Gastrocnemius medialis (tissue), 4 donors: ENCODE data around the gene HIVEP2. TPM values are rescaled to one million over a fixed set of nuclear protein-coding genes. Genes with fewer than 3 reads are reported as not detected.

Experiments
- ATAC-seq, 2 donors: fragments of 150-250 bp; one replicate each; pipeline ENCODE4 v1.9.1; 2016
- DNase-seq, 2 donors: peaks; one replicate each; pipeline ENCODE4 v3.0.0-alpha.2; 2019
- H3K27ac ChIP-seq, 4 donors: fragments of 200-600 bp; sonication (generic); 1 replicate in 1 of 4; 2 replicates in 3 of 4; pipeline ENCODE4 v1.5.1; 2016 to 2018; ENCODE audit warnings: mild to moderate bottlenecking in 2 of 4, moderate library complexity in 1 of 4
- H3K27me3 ChIP-seq, 3 donors: fragments of 200-600 bp; sonication (generic) in 2 of 3; 1 replicate in 1 of 3; 2 replicates in 2 of 3; pipeline versions ENCODE4 v1.5.1 to v1.6.0; 2016 to 2019; ENCODE audit warnings: mild to moderate bottlenecking in 1 of 3, moderate library complexity in 1 of 3
- H3K36me3 ChIP-seq, 2 donors: fragments of 200-600 bp; sonication (generic) in 1 of 2; one replicate each; pipeline ENCODE4 v1.5.1; 2017 to 2018
- H3K4me1 ChIP-seq, 2 donors: fragments of 200-600 bp; sonication (generic) in 1 of 2; one replicate each; pipeline ENCODE4 v1.5.1; 2016 to 2017; ENCODE audit warnings: mild to moderate bottlenecking in 2 of 2
- H3K4me3 ChIP-seq, 4 donors: fragments of 200-600 bp; sonication (generic) in 3 of 4; 1 replicate in 1 of 4; 2 replicates in 3 of 4; pipeline ENCODE4 v1.5.1; 2016 to 2019; ENCODE audit warnings: mild to moderate bottlenecking in 2 of 4
- H3K9me3 ChIP-seq, 3 donors: fragments of 200-600 bp; sonication (generic) in 2 of 3; 1 replicate in 1 of 3; 2 replicates in 2 of 3; pipeline ENCODE4 v1.5.1; 2016 to 2019
- CTCF ChIP-seq, 5 experiments: fragments of 450-650 bp in 3 of 5; fragments of 200-600 bp in 2 of 5; sonication (generic) in 2 of 5; IDR thresholded peaks in 4 of 5; conservative IDR thresholded peaks in 1 of 5; 1 replicate in 4 of 5; 2 replicates in 1 of 5; pipeline ENCODE4 v1.5.1; 2016 to 2019; ENCODE audit warnings: antibody characterized with exemption in 5 of 5, mild to moderate bottlenecking in 3 of 5, moderate library complexity in 3 of 5
- POLR2A ChIP-seq, 2 donors: fragments of 450-650 bp; IDR thresholded peaks; one replicate each; pipeline ENCODE4 v1.6.1; 2017; ENCODE audit warnings: antibody characterized with exemption in 2 of 2, mild to moderate bottlenecking in 2 of 2, moderate library complexity in 2 of 2
- in situ Hi-C, 4 donors: fragments of 200-750 bp; cut with MboI; loops; one replicate each; pipeline versions ENCODE4 v1.15.0 to v1.8.0; 2017; ENCODE audit warnings: low sequenced_read_pairs in 4 of 4
- intact Hi-C: fragments of 100-400 bp; cut with DNase I; formaldehyde crosslinking; loops from one replicate; pipeline ENCODE4 v1.15.1; 2023; ENCODE audit warnings: low total_unique reads
- total RNA-seq, 4 donors: library from RNA; depleted of rRNA; stranded (reverse); fragments of >200 nt; gene quantifications; one replicate each; pipeline versions ENCODE4 v1.1.0 to v1.2.3, GENCODE V29; 2016

HIVEP2 gene
- total RNA-seq, 4 donors from 2014 or later = 15.9 to 29.4 (median 25.3) TPM

DNA sequence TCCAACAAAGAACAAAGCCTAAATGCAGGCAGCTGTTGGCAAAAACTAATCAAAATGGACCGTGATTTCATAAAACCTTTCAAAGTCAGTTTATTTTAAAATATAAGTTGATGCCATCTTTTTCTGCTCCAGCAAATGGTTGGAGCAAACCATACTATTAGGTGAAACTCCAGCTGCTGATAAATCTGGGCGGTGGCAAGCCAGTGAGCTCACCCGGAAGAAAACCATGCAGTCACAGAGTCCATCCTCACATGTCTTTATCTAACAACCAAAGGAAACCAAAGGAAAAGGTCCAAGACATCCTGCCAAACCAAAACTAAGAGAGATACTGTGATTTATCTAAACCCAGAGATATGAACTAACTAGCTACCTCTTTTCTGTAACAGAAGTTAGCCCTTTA, 72.6 kb downstream of the HIVEP2 start:
- H3K4me3 ChIP-seq = peak overlapping the region in 2 of 4 donors; percentile 2 to 20
- no peaks in the 10 kb centered on the region for H3K36me3 ChIP-seq
- TF ChIP-seq CTCF (IDR thresholded peaks at IDR 0.05 in 4 of 5, conservative IDR thresholded peaks at IDR 0.05 in 1 of 5) (no peak), POLR2A (IDR thresholded peaks at IDR 0.05) (no peak)
- peaks cover 62 to 94% of the 10 kb centered on the region in 2 donors for H3K4me1 ChIP-seq
- H3K9me3 ChIP-seq = no peaks in the 10 kb centered on the region
- peak in 1 of 2 donors; percentile 21 for ATAC-seq
- in situ Hi-C loops (no loop called here), intact Hi-C loops (no loop called here)
- peak overlapping the region; percentile 53 to 77 (median 72) for H3K27ac ChIP-seq
- H3K27me3 ChIP-seq = no peaks in the 10 kb centered on the region
- no peak for DNase-seq

GRCh38 chr6:142871910-142872331, 73.1 kb downstream of the HIVEP2 start:
- peaks cover 67 to 98% of the 10 kb centered on the region in 2 donors for H3K4me1 ChIP-seq
- peak; percentile 51 to 59 for DNase-seq
- H3K9me3 ChIP-seq = no peaks in the 10 kb centered on the region
- no peaks in the 10 kb centered on the region for H3K36me3 ChIP-seq
- peak overlapping the region; percentile 53 to 77 (median 72) for H3K27ac ChIP-seq
- H3K27me3 ChIP-seq = no peaks in the 10 kb centered on the region
- TF ChIP-seq POLR2A (IDR thresholded peaks at IDR 0.05) (no peak), CTCF (IDR thresholded peaks at IDR 0.05 in 4 of 5, conservative IDR thresholded peaks at IDR 0.05 in 1 of 5) (no peak)
- peak; percentile 86 to 91 for ATAC-seq
- intact Hi-C loops (no loop called here), in situ Hi-C loops (no loop called here)
- H3K4me3 ChIP-seq = peak overlapping the region in 2 of 4 donors; percentile 2 to 20

DNA sequence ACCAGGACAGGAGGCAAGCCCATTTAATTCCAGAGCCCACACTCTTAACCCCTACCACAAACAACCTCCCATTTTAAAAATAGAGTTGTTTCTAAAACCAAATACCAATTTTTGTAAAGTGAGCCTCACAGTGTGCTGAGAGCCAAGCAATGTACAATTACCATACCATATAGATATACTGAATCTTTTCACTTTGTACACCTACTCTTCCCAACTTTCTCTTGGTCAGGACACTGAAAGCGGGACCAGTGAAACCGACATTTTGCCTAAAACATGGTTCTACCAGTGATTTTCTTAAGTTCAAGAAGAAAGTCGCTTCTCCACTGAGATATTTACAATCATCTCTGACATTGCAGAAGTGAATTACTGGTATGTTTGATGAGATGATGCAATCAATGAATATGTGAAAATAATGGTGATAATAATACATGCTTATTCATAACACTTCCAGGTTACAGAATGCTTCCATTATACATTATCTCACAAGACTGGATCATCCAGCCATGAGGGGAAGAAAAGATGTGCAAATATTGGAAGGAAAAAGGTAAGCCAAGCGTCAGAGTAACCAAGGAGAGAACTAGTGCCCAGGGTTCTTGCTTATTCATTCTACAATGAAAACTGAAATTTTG, 74.1 kb downstream of the HIVEP2 start:
- H3K4me3 ChIP-seq = no peak overlapping the region
- in situ Hi-C loops = no loop called here
- no peak for TF ChIP-seq POLR2A (IDR thresholded peaks at IDR 0.05)
- TF ChIP-seq CTCF (IDR thresholded peaks at IDR 0.05 in 4 of 5, conservative IDR thresholded peaks at IDR 0.05 in 1 of 5) = no peak
- peak overlapping the region; percentile 53 to 77 (median 72) for H3K27ac ChIP-seq
- DNase-seq = no peak
- no peaks in the 10 kb centered on the region for H3K9me3 ChIP-seq
- peaks cover 73 to 96% of the 10 kb centered on the region in 2 donors for H3K4me1 ChIP-seq
- H3K36me3 ChIP-seq = no peaks in the 10 kb centered on the region
- ATAC-seq = no peak
- intact Hi-C loops = no loop called here
- H3K27me3 ChIP-seq = no peaks in the 10 kb centered on the region

DNA sequence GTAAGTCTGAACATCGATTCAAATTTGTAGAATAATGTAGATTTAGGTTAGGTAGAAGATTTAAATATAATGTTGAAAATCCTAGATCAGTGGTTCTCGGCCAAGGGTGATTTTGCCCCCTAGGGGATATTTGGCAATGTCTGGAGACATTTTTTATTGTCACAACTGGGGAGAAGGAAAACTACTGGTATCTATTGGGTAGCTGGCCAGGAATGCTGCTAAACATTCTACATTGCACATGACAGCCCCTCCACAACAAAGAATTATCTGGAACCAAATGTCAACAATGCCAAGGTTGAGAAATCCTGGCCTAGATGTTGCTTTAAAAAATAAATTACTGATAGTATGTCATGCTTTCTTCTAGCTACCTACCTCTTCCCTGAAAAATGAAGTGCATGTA, 76.1 kb downstream of the HIVEP2 start:
- in situ Hi-C loops = no loop called here
- H3K4me3 ChIP-seq = no peak overlapping the region
- no peaks in the 10 kb centered on the region for H3K36me3 ChIP-seq
- ATAC-seq (no peak), DNase-seq (no peak)
- no peaks in the 10 kb centered on the region for H3K27me3 ChIP-seq
- peak overlapping the region; percentile 4 to 70 (median 58) for H3K27ac ChIP-seq
- H3K9me3 ChIP-seq = no peaks in the 10 kb centered on the region
- peaks cover 71 to 85% of the 10 kb centered on the region in 2 donors for H3K4me1 ChIP-seq
- intact Hi-C loops = no loop called here
- no peak for TF ChIP-seq CTCF (IDR thresholded peaks at IDR 0.05 in 4 of 5, conservative IDR thresholded peaks at IDR 0.05 in 1 of 5)
- TF ChIP-seq POLR2A (IDR thresholded peaks at IDR 0.05) = no peak
